Testis (tissue), 3 donors: ENCODE data around the gene DDX31. TPM values are rescaled to one million over a fixed set of nuclear protein-coding genes. Genes with fewer than 3 reads are reported as not detected.

Source experiments
- DNase-seq: peaks from one replicate; pipeline ENCODE4 v3.0.0-alpha.2; 2019
- H3K27ac ChIP-seq, 2 donors: fragments of 200-600 bp; sonication (generic); one replicate each; pipeline ENCODE4 v1.5.1; 2019
- H3K27me3 ChIP-seq: fragments of 200-600 bp; sonication (generic); one replicate; pipeline ENCODE4 v1.5.1; 2019
- H3K36me3 ChIP-seq: fragments of 200-600 bp; sonication (generic); one replicate; pipeline ENCODE4 v1.5.1; 2017; ENCODE audit warnings: low read depth; ENCODE audit errors: missing control alignments
- H3K4me1 ChIP-seq: fragments of 200-600 bp; sonication (generic); one replicate; pipeline ENCODE4 v1.5.1; 2019
- H3K4me3 ChIP-seq, 2 donors: fragments of 200-600 bp; sonication (generic); one replicate each; pipeline ENCODE4 v1.5.1; 2017 to 2019
- H3K9me3 ChIP-seq: fragments of 200-600 bp; sonication (generic); one replicate; pipeline ENCODE4 v1.5.1; 2017
- POLR2A ChIP-seq: fragments of 450-650 bp; IDR thresholded peaks from one replicate; pipeline ENCODE4 v1.6.1; 2017; ENCODE audit warnings: antibody characterized with exemption, mild to moderate bottlenecking, moderate library complexity
- WGBS, 2 donors: methylation state at CpG; one replicate each; pipeline ENCODE4 v1.1.5; 2018; 5-methylcytosine and 5-hydroxymethylcytosine counted together
- intact Hi-C: fragments of 100-400 bp; cut with DNase I; formaldehyde crosslinking; loops from one replicate; pipeline ENCODE4 v1.15.1; 2023; ENCODE audit warnings: low total_unique reads
- polyA plus RNA-seq: library from polyadenylated mRNA; stranded (reverse); fragments of 350-450 nt; fragmentation: Illumina TruSeq; extraction: RNeasy Lipid Tissue Mini Kit (QIAGEN cat#74804); gene quantifications from one replicate; pipeline ENCODE4 v1.2.3, GENCODE V29; 2014; ENCODE audit warnings: low read depth, low replicate concordance; ENCODE audit not compliant: insufficient read depth
- total RNA-seq, 2 donors: library from RNA; depleted of rRNA; stranded (reverse); fragments of >200 nt; gene quantifications; one replicate each; pipeline ENCODE4 v1.2.3, GENCODE V29; 2016
- TF ChIP-seq, protein P1 (sequence below), 3 experiments: fragments of 450-650 bp in 2 of 3; fragments of 200-600 bp in 1 of 3; sonication (generic) in 1 of 3; IDR thresholded peaks; one replicate each; pipeline ENCODE4 v1.5.1; 2016 to 2019; ENCODE audit warnings: antibody characterized with exemption in 3 of 3, mild to moderate bottlenecking in 2 of 3, moderate library complexity in 1 of 3

Gene DDX31
- total and polyA plus RNA-seq, 3 donors from 2014 or later: 17.9 to 24.2 (median 21.1) TPM

DNA sequence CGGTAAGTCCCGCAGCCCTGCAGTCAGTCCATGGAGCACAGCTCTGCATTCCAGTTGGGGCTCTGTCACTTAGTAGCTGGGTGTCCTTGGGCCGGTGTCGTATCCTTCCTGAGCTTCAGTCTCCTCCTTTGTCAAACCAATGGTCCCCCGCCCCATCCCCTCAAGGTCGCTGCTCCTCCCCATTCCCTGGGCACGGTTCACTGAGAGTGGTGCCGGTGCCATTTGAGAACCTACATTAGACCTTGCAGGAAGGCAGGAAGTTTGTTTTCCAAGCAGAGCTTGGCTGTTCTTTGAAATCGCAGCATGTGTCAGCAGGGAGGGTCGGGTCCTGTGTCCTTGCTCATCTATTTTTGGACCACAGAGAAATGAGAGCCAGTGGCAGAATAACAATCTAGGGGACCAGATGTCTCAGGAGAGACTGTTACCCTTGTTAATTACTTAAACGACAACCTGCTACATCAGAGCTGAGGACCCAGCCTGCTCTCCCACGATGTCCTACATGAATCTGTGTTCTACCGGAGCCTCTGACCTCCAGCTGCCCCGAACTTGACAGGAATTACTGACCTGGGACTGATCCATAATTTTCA lies 109.1 kb downstream of the DDX31 start:
- Histone ChIP-seq H3K27ac (no peak overlapping the region), H3K27me3 (no peaks in the 10 kb centered on the region), H3K36me3 (no peaks in the 10 kb centered on the region), H3K4me3 (no peak overlapping the region), H3K9me3 (no peaks in the 10 kb centered on the region), H3K4me1 (peaks cover 7% of the 10 kb centered on the region)
- 34 to 44% methylated on average over 13 to 14 of the region's 14 CpGs for WGBS, 2 donors
- TF ChIP-seq, protein P1, sequence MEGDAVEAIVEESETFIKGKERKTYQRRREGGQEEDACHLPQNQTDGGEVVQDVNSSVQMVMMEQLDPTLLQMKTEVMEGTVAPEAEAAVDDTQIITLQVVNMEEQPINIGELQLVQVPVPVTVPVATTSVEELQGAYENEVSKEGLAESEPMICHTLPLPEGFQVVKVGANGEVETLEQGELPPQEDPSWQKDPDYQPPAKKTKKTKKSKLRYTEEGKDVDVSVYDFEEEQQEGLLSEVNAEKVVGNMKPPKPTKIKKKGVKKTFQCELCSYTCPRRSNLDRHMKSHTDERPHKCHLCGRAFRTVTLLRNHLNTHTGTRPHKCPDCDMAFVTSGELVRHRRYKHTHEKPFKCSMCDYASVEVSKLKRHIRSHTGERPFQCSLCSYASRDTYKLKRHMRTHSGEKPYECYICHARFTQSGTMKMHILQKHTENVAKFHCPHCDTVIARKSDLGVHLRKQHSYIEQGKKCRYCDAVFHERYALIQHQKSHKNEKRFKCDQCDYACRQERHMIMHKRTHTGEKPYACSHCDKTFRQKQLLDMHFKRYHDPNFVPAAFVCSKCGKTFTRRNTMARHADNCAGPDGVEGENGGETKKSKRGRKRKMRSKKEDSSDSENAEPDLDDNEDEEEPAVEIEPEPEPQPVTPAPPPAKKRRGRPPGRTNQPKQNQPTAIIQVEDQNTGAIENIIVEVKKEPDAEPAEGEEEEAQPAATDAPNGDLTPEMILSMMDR (IDR thresholded peaks at IDR 0.05): no peak
- no peak for TF ChIP-seq POLR2A
- intact Hi-C loops: no loop called here
- no peak for DNase-seq

DNA sequence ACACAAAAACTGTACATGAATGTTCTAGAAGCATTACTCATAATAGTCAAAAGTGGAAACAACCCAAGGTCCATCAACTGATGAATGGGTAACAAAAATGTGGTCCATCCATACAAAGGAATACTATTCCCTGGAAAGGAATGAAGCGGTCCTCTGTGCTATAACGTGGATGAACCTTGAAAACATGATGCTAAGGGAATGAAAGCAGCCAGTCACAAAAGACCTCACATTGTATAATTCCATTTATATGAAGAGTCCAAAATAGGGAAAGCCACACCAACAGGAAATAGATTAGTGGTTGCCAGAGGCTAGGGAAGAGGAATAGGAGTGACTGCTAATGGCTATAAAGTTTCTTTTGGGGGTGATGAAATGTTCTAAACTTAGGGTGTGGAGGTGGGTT lies 110.1 kb downstream of the DDX31 start:
- Histone ChIP-seq H3K9me3 (no peaks in the 10 kb centered on the region), H3K36me3 (no peaks in the 10 kb centered on the region), H3K27ac (no peak overlapping the region), H3K4me1 (peaks cover 7% of the 10 kb centered on the region), H3K27me3 (no peaks in the 10 kb centered on the region), H3K4me3 (no peak overlapping the region)
- DNase-seq: no peak
- WGBS, 2 donors: 97% methylated on average over 2 of the region's 2 CpGs
- intact Hi-C loops: no loop called here
- TF ChIP-seq, protein P1 (IDR thresholded peaks at IDR 0.05): no peak
- no peak for TF ChIP-seq POLR2A

DNA sequence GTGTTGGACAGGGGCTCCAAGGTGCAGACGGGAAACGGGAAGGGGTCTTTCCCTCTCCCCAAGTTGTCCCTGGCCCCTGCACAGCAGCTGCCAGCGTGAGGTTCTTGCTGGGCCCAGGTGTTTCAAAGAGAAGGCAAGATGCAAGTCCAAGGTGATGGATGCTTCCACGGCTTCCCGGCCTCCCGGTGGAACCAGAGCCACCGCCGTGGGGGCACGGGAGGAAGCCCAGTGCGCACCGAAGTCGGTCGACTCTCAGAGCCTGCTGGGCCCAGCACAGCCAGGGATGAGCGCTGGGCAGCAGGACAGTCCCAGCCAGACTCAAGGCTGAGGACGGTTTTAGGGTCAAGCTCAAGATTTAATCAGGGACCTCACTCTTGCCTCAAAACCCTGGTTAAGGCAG lies 112.6 kb downstream of the DDX31 start:
- WGBS, 2 donors: 64 to 70% methylated on average over 10 to 15 of the region's 15 CpGs
- H3K36me3 ChIP-seq: no peaks in the 10 kb centered on the region
- H3K4me1 ChIP-seq: peaks cover 6% of the 10 kb centered on the region
- TF ChIP-seq POLR2A: no peak
- TF ChIP-seq, protein P1 (IDR thresholded peaks at IDR 0.05): no peak
- no peak overlapping the region for H3K27ac ChIP-seq
- intact Hi-C loops: no loop called here
- H3K4me3 ChIP-seq: no peak overlapping the region
- H3K27me3 ChIP-seq: no peaks in the 10 kb centered on the region
- no peaks in the 10 kb centered on the region for H3K9me3 ChIP-seq
- no peak for DNase-seq

DNA sequence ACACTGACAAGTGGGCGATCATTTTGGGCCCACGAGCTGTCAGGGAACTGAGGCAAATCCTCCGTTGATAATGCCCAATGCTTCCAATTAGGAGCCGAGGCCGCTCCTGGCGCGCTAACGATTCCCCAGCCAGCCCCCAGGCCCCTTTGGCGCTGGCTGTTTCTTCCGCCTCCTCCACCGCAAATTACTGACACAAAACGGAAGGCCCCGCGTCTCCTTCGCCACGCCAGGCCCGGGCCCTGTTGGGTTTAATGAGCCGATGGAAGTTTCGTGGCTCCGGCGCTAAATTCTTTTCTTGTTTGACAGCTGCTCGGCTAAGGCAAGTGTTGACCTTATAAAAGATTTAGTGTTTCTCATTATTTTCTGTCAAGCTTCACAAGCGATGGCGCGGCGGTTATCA lies 113.1 kb downstream of the DDX31 start:
- intact Hi-C loops: no loop called here
- 48 to 52% methylated on average over 26 of the region's 26 CpGs for whole genome bisulfite sequencing, 2 donors
- Histone ChIP-seq H3K36me3 (no peaks in the 10 kb centered on the region), H3K9me3 (no peaks in the 10 kb centered on the region), H3K4me1 (peaks cover 2% of the 10 kb centered on the region), H3K4me3 (no peak overlapping the region), H3K27me3 (no peaks in the 10 kb centered on the region), H3K27ac (no peak overlapping the region)
- TF ChIP-seq, protein P1 (IDR thresholded peaks at IDR 0.05): no peak
- no peak for TF ChIP-seq POLR2A
- no peak for DNase-seq

DNA sequence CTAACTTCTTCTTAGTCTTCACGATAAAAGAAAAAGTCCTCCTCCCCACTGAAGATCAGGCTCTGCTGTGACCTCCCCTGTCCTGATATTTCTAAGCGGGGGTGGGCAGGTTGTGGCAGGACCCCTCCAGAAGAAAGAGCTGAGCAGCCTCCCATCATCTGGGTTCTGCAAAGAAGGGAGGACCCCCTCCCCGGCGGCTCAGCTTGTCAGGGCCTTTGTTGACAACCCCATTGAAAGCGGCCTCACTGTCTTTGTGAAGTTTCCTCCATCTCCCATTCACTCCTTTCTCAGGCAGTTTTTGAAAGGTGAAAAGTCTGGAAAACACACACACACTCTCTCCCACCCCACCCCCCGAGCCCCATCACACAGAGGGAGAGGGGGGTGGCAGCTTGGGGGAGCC lies 113.5 kb downstream of the DDX31 start:
- no peaks in the 10 kb centered on the region for H3K27me3 ChIP-seq
- H3K36me3 ChIP-seq: no peaks in the 10 kb centered on the region
- no peaks in the 10 kb centered on the region for H3K9me3 ChIP-seq
- intact Hi-C loops: no loop called here
- 61 to 62% methylated on average over 6 of the region's 6 CpGs for WGBS, 2 donors
- H3K4me3 ChIP-seq: no peak overlapping the region
- H3K4me1 ChIP-seq: no peaks in the 10 kb centered on the region
- no peak for DNase-seq
- no peak for TF ChIP-seq POLR2A
- TF ChIP-seq, protein P1 (IDR thresholded peaks at IDR 0.05): no peak
- H3K27ac ChIP-seq: no peak overlapping the region
